Smooth muscle cell (in vitro differentiated cells): Measurements from ENCODE around the gene DUSP2. TPM values are rescaled to one million over a fixed set of nuclear protein-coding genes. Genes with fewer than 3 reads are reported as not detected.

ENCODE experiments used
- DNase-seq: peaks from one replicate; lab custom pipeline; 2025; ENCODE audit not compliant: unreplicated experiment; lab: John Stamatoyannopoulos, UW
- H2AFZ ChIP-seq: fragments of 200-600 bp; sonication (generic); 2 replicates; pipeline ENCODE4 v1.6.0; 2016; ENCODE audit warnings: antibody characterized with exemption, low read depth, mild to moderate bottlenecking
- H3F3A ChIP-seq: fragments of 200-600 bp; sonication (generic); 2 replicates; pipeline ENCODE4 v1.6.0; 2017; ENCODE audit warnings: antibody characterized with exemption, low read depth
- H3K27ac ChIP-seq: fragments of 200-600 bp; sonication (generic); 2 replicates; pipeline ENCODE4 v1.5.1; 2016; ENCODE audit warnings: low read depth, mild to moderate bottlenecking
- H3K27me3 ChIP-seq: fragments of 200-600 bp; sonication (generic); 2 replicates; pipeline ENCODE4 v1.6.1; 2016; ENCODE audit warnings: low read depth, mild to moderate bottlenecking
- H3K36me3 ChIP-seq: fragments of 200-600 bp; sonication (generic); 2 replicates; pipeline ENCODE4 v1.5.1; 2016; ENCODE audit warnings: low read depth
- H3K4me1 ChIP-seq: fragments of 200-600 bp; sonication (generic); 2 replicates; pipeline ENCODE4 v1.5.1; 2016; ENCODE audit warnings: low read depth
- H3K4me2 ChIP-seq: fragments of 200-600 bp; sonication (generic); 2 replicates; pipeline ENCODE4 v1.6.0; 2016; ENCODE audit warnings: mild to moderate bottlenecking
- H3K4me3 ChIP-seq: fragments of 200-600 bp; sonication (generic); 2 replicates; pipeline ENCODE4 v1.5.1; 2016; ENCODE audit warnings: mild to moderate bottlenecking
- H3K79me2 ChIP-seq: fragments of 200-600 bp; sonication (generic); 2 replicates; pipeline ENCODE4 v1.6.0; 2016; ENCODE audit warnings: low read depth, mild to moderate bottlenecking
- H3K9ac ChIP-seq: fragments of 200-600 bp; sonication (generic); 2 replicates; pipeline ENCODE4 v1.6.0; 2016; ENCODE audit warnings: low read depth
- H3K9me3 ChIP-seq: fragments of 200-600 bp; sonication (generic); replicated peaks from 2 replicates; pipeline ENCODE4 v1.5.1; 2016; ENCODE audit warnings: low read depth
- H4K20me1 ChIP-seq: fragments of 200-600 bp; sonication (generic); 2 replicates; pipeline ENCODE4 v1.6.0; 2016; ENCODE audit warnings: low read depth
- CTCF ChIP-seq: fragments of 200-600 bp; sonication (generic); IDR thresholded peaks from 2 replicates; pipeline ENCODE4 v1.5.1; 2017; ENCODE audit warnings: borderline replicate concordance, mild to moderate bottlenecking, antibody characterized with exemption; ENCODE audit not compliant: insufficient read depth, poor library complexity, severe bottlenecking
- WGBS: methylation state at CpG from one replicate; pipeline ENCODE4 v1.1.7; 2016; ENCODE audit warnings: low lambda C conversion rate; 5-methylcytosine and 5-hydroxymethylcytosine counted together
- polyA plus RNA-seq: library from polyadenylated mRNA; unstranded; fragments of >200 nt; fragmentation: Nextera tagmentation; extraction: Ambion mirVana; gene quantifications from 2 replicates; pipeline ENCODE4 v1.2.1, GENCODE V29; 2016
- total RNA-seq: library from RNA; depleted of rRNA; stranded (reverse); fragments of >200 nt; gene quantifications from 2 replicates; pipeline ENCODE4 v1.2.3, GENCODE V29; 2014

The DUSP2 gene
- total and polyA plus RNA-seq, 2 experiments from 2014 or later: 55.3 to 89.3 TPM

DNA sequence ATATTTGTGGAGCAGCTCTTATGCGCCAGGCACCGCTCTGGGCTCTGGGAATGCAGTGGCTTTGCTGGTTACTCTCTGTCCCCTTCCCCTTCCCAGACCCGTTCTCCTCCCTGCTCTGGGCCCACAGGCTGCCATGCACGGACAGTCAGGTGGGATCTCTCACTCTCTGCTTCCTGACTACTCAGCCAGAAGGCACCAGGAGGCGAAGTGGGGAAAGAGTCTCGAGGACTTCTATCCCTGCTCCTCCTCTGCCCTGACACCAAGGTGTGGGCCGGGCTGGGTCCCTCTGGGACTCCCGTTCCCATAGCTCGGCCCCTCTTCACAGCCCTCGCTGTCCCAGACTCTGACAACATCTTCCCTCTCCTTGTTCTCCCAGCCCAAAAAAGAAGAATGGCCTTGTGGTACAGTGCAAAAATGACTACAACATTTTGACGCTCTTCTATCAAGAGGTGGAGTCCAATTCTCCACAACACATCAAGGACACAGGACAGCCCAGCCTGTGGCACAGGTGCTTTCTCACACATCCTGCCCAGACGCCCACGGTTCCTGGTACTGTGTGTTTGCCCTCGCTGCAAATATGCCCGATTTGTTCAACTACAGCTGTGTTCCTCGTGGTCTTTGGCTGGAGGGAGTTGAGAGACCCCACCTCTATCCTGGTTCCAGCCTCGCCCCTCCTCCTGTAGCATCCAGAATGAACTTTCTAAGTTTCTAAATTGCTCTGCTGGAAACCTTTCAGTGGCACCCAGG lies 14.0 kb upstream of the DUSP2 start:
- no peaks in the 10 kb centered on the region for H3K79me2 ChIP-seq
- no peak overlapping the region for H2AFZ ChIP-seq
- H3K9ac ChIP-seq: no peak overlapping the region
- no peaks in the 10 kb centered on the region for H3K27me3 ChIP-seq
- H3F3A ChIP-seq: no peaks in the 10 kb centered on the region
- H4K20me1 ChIP-seq: no peaks in the 10 kb centered on the region
- H3K36me3 ChIP-seq: no peaks in the 10 kb centered on the region
- H3K9me3 ChIP-seq: no peaks in the 10 kb centered on the region
- H3K4me1 ChIP-seq: no peaks in the 10 kb centered on the region
- H3K27ac ChIP-seq: no peak overlapping the region
- no peak for TF ChIP-seq CTCF
- H3K4me2 ChIP-seq: no peak overlapping the region
- no peak overlapping the region for H3K4me3 ChIP-seq
- no peak for DNase-seq
- 86% methylated on average over 17 of the region's 17 CpGs for WGBS

GRCh38 chr2:96158554-96158940 lies 13.3 kb upstream of the DUSP2 start:
- no peak overlapping the region for H2AFZ ChIP-seq
- no peak overlapping the region for H3K27ac ChIP-seq
- TF ChIP-seq CTCF: no peak
- no peak overlapping the region for H3K4me3 ChIP-seq
- WGBS: 90% methylated on average over 14 of the region's 14 CpGs
- no peaks in the 10 kb centered on the region for H3K36me3 ChIP-seq
- no peak overlapping the region for H3K9ac ChIP-seq
- no peaks in the 10 kb centered on the region for H3F3A ChIP-seq
- H4K20me1 ChIP-seq: no peaks in the 10 kb centered on the region
- no peaks in the 10 kb centered on the region for H3K79me2 ChIP-seq
- no peaks in the 10 kb centered on the region for H3K4me1 ChIP-seq
- H3K27me3 ChIP-seq: no peaks in the 10 kb centered on the region
- no peak overlapping the region for H3K4me2 ChIP-seq
- DNase-seq: no peak
- no peaks in the 10 kb centered on the region for H3K9me3 ChIP-seq

DNA sequence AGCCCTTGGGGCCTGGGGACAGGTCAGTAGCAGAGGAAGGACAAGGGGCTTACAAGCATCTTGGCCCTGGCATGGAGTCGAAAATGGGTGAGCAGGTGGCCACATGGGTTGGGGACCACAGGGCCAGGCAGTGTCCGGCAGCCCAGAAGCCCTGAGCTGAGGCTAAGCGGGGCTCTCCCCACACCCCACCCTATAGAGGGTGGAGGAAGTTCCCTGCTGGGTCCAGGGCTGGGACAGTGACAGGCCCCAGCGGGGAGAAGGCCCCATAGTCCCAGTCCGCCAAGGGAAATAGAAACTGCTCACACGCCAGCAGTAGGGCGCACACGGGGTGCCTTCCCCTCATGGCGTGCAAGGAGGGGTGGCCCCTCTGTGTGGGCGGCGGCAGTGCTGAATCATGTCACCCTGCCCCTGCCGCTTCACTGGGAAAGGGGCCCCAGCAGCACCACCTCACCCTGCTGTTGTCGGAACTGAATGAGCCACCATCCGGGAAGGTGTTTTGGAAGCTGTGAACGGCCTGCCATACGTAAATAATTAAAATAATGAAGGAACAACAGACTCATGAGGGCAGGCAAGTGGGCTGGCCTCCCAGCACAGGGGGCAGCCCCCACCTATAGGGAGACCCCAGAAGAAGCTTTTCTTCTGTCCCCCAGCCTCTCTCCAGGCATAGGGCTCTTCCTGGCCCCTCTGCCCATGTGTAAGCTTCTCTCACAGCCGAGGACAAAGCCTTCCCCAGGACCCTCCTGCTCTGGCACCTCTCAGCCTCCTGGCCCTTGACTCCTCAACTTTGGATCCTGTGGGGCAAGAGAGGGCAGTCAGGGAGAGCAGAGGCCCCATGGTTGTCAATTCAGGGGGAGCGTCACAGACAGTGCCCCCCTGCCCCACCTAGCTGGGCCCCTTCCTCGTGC lies 12.7 kb upstream of the DUSP2 start:
- no peaks in the 10 kb centered on the region for H3K79me2 ChIP-seq
- WGBS: 76% methylated on average over 18 of the region's 19 CpGs
- DNase-seq: no peak
- no peaks in the 10 kb centered on the region for H3K9me3 ChIP-seq
- no peaks in the 10 kb centered on the region for H3K36me3 ChIP-seq
- no peaks in the 10 kb centered on the region for H4K20me1 ChIP-seq
- TF ChIP-seq CTCF: no peak
- no peak overlapping the region for H3K9ac ChIP-seq
- H3F3A ChIP-seq: no peaks in the 10 kb centered on the region
- H2AFZ ChIP-seq: no peak overlapping the region
- no peaks in the 10 kb centered on the region for H3K4me1 ChIP-seq
- no peak overlapping the region for H3K27ac ChIP-seq
- no peaks in the 10 kb centered on the region for H3K27me3 ChIP-seq
- H3K4me3 ChIP-seq: no peak overlapping the region
- no peak overlapping the region for H3K4me2 ChIP-seq
